AG10803 (cell line): ENCODE results near the gene MYO3A.

Experiments used
- DNase-seq: peaks from one replicate; pipeline ENCODE4 v3.0.0; 2010; ENCODE audit warnings: low read depth
- H3K4me3 ChIP-seq: 2 replicates; pipeline ENCODE4 v1.5.1; 2011; ENCODE audit warnings: mild to moderate bottlenecking, low read length, control low read depth
- TF ChIP-seq, protein P1 (sequence below): conservative IDR thresholded peaks from 2 replicates; pipeline ENCODE4 v1.5.1; 2011; ENCODE audit warnings: mild to moderate bottlenecking, low read length, control low read depth, inconsistent platforms

The MYO3A gene

DNA sequence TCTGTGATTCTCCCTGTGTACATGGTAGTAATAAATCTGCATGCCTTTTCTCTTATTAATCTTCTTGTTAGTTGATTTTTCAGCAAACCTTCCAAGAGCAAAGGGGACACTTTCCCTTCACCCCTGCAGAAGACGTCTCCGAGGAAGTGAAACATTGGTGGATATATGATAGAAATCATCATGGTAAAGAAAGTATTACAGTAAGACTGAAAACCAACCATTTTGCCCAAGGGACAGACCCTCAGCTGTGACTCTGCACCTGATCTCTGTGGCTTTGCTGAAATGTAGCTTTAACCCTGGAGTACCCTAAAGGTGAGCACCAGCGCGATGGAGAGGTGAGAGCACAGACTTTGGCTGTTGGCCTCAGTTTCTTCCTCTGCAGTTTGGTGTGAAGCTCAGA, 32.8 kb upstream of the MYO3A start:
- DNase-seq: no peak
- TF ChIP-seq, protein P1, sequence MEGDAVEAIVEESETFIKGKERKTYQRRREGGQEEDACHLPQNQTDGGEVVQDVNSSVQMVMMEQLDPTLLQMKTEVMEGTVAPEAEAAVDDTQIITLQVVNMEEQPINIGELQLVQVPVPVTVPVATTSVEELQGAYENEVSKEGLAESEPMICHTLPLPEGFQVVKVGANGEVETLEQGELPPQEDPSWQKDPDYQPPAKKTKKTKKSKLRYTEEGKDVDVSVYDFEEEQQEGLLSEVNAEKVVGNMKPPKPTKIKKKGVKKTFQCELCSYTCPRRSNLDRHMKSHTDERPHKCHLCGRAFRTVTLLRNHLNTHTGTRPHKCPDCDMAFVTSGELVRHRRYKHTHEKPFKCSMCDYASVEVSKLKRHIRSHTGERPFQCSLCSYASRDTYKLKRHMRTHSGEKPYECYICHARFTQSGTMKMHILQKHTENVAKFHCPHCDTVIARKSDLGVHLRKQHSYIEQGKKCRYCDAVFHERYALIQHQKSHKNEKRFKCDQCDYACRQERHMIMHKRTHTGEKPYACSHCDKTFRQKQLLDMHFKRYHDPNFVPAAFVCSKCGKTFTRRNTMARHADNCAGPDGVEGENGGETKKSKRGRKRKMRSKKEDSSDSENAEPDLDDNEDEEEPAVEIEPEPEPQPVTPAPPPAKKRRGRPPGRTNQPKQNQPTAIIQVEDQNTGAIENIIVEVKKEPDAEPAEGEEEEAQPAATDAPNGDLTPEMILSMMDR: no peak
- no peak overlapping the region for H3K4me3 ChIP-seq

- TF ChIP-seq, protein P1: no peak
- no peak overlapping the region for H3K4me3 ChIP-seq
- no peak for DNase-seq
Observed at GRCh38 chr10:25902002-25902401, 32.0 kb upstream of the MYO3A start.

DNA sequence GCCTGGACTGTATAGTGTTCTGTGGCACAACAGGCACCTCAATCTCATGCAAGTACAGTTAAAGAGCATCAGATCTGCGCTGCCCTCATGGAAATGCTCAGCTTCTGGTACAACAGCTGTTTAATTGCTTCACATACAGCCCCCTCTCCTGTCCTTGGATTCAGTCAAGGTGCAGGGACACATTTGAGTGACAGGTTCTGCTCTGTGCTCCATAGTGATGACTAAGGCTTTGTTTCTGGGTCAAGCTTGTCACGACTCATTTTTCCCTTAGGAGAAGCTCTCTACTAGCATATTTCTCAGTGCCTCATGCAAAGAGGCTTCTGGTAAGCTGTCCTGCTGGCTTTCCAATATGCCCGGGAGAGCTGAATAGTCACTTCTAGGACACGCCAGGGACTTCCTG, 26.8 kb upstream of the MYO3A start:
- TF ChIP-seq, protein P1: no peak
- no peak for DNase-seq
- H3K4me3 ChIP-seq: no peak overlapping the region

DNA sequence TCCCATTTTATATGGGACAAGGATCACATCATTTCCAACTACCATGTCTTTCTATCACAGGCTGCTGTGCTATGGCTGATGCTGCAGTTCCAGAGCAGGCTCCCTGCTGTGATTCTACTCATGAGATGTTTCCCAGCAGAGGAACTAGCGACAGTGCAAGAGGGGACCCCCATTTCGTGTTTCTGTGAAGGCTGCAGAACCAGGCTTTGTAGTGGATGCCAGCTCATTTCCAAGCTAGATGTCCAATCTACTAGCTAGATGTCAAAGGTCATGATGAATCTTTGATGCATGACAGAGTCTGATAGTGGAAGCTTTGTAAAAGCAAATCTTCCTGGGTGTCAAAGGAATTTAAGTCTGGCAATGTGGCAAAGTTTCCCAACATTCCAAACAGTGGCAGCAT, 21.2 kb upstream of the MYO3A start:
- TF ChIP-seq, protein P1: no peak
- H3K4me3 ChIP-seq: no peak overlapping the region
- DNase-seq: no peak

DNA sequence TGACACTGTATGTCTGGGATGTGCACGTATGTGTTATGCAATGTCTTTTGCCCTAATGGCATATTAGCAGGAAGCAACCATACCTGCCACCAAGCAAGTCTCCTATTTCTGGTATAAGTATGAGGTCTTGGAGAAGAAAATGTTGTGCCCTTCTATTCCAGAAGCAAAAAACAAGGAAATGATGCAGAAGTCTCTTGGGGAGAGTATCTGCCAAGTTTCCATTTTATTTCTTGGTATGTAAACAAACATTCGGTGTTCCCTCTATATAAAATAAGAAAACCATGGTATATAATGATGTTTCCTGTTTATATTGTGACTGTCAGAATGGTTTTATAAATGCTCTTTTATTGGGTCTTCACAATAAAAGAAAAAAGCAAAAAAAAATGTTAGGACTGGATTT, 19.3 kb upstream of the MYO3A start:
- TF ChIP-seq, protein P1: no peak
- H3K4me3 ChIP-seq: no peak overlapping the region
- DNase-seq: no peak

GRCh38 chr10:25934621-25935139, 651 bp downstream of the MYO3A start:
- TF ChIP-seq, protein P1: no peak
- no peak overlapping the region for H3K4me3 ChIP-seq
- DNase-seq: no peak

DNA sequence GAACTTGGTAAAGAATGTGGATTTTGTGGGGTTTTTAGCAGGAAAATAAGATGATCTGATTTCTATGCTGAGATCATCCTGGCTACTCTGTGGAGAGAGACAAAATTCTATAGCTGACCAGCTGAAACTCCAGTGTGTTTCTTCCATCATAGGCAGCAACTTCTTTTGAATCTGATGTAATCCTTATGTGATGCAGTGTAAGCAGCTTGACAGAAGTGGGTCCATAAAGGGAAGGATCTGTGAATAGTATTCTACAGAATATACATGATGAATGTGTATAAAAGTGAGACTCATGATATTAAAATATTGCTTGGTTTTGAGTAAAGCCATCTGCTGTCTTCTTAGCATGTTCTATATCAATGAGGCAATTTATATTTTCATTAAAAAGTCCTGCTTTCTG, 4.4 kb downstream of the MYO3A start:
- H3K4me3 ChIP-seq: no peak overlapping the region
- TF ChIP-seq, protein P1: no peak
- DNase-seq: no peak
